GM18870 (cell line): Measurements from ENCODE around the gene ZEB1.

Source experiments
- ATAC-seq: cut with Tn5 transposase; IDR thresholded peaks from one replicate; pipeline ENCODE4 v1.9.1; 2021; ENCODE audit warnings: moderate library complexity; ENCODE audit not compliant: unreplicated experiment

ZEB1 gene

GRCh38 chr10:31574577-31574976 lies 255.6 kb downstream of the ZEB1 start:
- ATAC-seq, result no peak

- no peak for ATAC-seq
Observed at GRCh38 chr10:31578181-31578852, 259.3 kb downstream of the ZEB1 start.

GRCh38 chr10:31578951-31579350 lies 259.9 kb downstream of the ZEB1 start:
- no peak for ATAC-seq
